H1 (cell line): ENCODE measurements around the gene CHD9NB. TPM values are rescaled to one million over a fixed set of nuclear protein-coding genes. Genes with fewer than 3 reads are reported as not detected.

Experiments used
- CBX8 ChIP-seq: fragments of 300-800, 300-1000 bp; sonication (generic); IDR thresholded peaks from 2 replicates; pipeline ENCODE4 v1.7.1; 2016; ENCODE audit warnings: low read depth, low read length, borderline replicate concordance
- CTBP2 ChIP-seq: IDR thresholded peaks from 2 replicates; pipeline ENCODE4 v1.7.0; 2011; ENCODE audit warnings: borderline replicate concordance, mild to moderate bottlenecking, moderate library complexity, mixed read lengths, low read length; ENCODE audit not compliant: insufficient read depth, insufficient read length
- CTCF ChIP-seq, 3 experiments: IDR thresholded peaks; 1 replicate in 2 of 3; 2 replicates in 1 of 3; pipeline versions ENCODE4 v1.5.1 to v1.6.1; 2011; ENCODE audit warnings: low read length in 3 of 3, mild to moderate bottlenecking in 3 of 3, inconsistent platforms in 2 of 3, low read depth in 1 of 3, moderate library complexity in 1 of 3; ENCODE audit not compliant: insufficient read depth in 1 of 3; ENCODE audit errors: control extremely low read depth in 1 of 3
- E2F6 ChIP-seq: IDR thresholded peaks from 2 replicates; pipeline ENCODE4 v1.6.1; 2012; ENCODE audit warnings: inconsistent platforms
- EP300 ChIP-seq, 2 experiments: IDR thresholded peaks; 1 replicate in 1 of 2; 2 replicates in 1 of 2; pipeline ENCODE4 v1.6.1; 2011 to 2012; ENCODE audit warnings: low read depth in 2 of 2, low read length in 2 of 2, mild to moderate bottlenecking in 2 of 2, borderline replicate concordance in 1 of 2, inconsistent platforms in 1 of 2, moderate library complexity in 1 of 2
- HDAC2 ChIP-seq, 2 experiments: fragments of 300-600 bp in 1 of 2; sonication (generic) in 1 of 2; IDR thresholded peaks; 2 replicates each; pipeline ENCODE4 v1.6.1; 2011 to 2012; ENCODE audit warnings: low read depth in 2 of 2, low read length in 2 of 2, mild to moderate bottlenecking in 2 of 2, moderate library complexity in 2 of 2, borderline replicate concordance in 1 of 2, inconsistent platforms in 1 of 2
- KDM4A ChIP-seq: IDR thresholded peaks from one replicate; pipeline ENCODE4 v1.7.1; 2012; ENCODE audit warnings: low read depth, mild to moderate bottlenecking, moderate library complexity, low read length, inconsistent platforms; ENCODE audit not compliant: severe bottlenecking
- PHF8 ChIP-seq: fragments of 200-600 bp; sonication (generic); conservative IDR thresholded peaks from 2 replicates; pipeline ENCODE4 v1.7.1; 2012; ENCODE audit warnings: low read depth, mild to moderate bottlenecking, inconsistent platforms, low read length, moderate library complexity
- POLR2A ChIP-seq, 2 experiments: IDR thresholded peaks; 1 replicate in 1 of 2; 2 replicates in 1 of 2; pipeline ENCODE4 v1.6.1; 2011; ENCODE audit warnings: low read depth in 2 of 2, low read length in 2 of 2, mild to moderate bottlenecking in 2 of 2; ENCODE audit errors: control extremely low read depth in 1 of 2
- POLR2AphosphoS5 ChIP-seq: IDR thresholded peaks from 2 replicates; pipeline ENCODE4 v1.6.1; 2011; ENCODE audit warnings: low read depth, low read length
- SUZ12 ChIP-seq: fragments of 200-600 bp; sonication (generic); IDR thresholded peaks from 2 replicates; pipeline ENCODE4 v1.6.1; 2012; ENCODE audit warnings: mild to moderate bottlenecking, inconsistent platforms, low read length, moderate library complexity, mixed read lengths
- TBP ChIP-seq: IDR thresholded peaks from 2 replicates; pipeline ENCODE4 v1.6.1; 2011; ENCODE audit warnings: low read depth, low read length, improper control_type of control experiment
- TEAD4 ChIP-seq: IDR thresholded peaks from 2 replicates; pipeline ENCODE4 v1.6.1; 2012; ENCODE audit warnings: low read depth, low read length, inconsistent platforms, mixed read lengths
- polyA plus RNA-seq, 7 experiments: library from polyadenylated mRNA; depleted of rRNA in 3 of 7; stranded (reverse) in 5 of 7; unstranded in 2 of 7; fragments of >200 nt in 5 of 7; fragments of 200-250 nt in 2 of 7; gene quantifications; 1 replicate in 5 of 7; 2 replicates in 1 of 7; 4 replicates in 1 of 7; pipeline versions ENCODE4 v1.2.1 to v1.2.3, GENCODE V29; 2011 to 2013; ENCODE audit warnings: missing spikeins in 2 of 7, mixed read lengths in 2 of 7
- total RNA-seq: library from RNA; stranded (reverse); fragmentation: NEBNext Ultra II Directional; extraction: Animal tissue kit (Norgen Biotek cat#: 25700); gene quantifications from 2 replicates; pipeline ENCODE4 v1.2.1, GENCODE V29; 2021

Gene CHD9NB
- total and polyA plus RNA-seq, 2 of the 8 experiments (the other 6 are each of a cell fraction or from before 2014, with no cell fraction given), result 4.5 to 5.9 TPM

- TF ChIP-seq E2F6, result no peak
- TF ChIP-seq CTBP2, result peak; percentile 9
- no peak for TF ChIP-seq CTCF (IDR thresholded peaks at IDR 0.05; ENCODE audit: control extremely low read depth in 1 of 3, insufficient read depth in 1 of 3, low read depth in 1 of 3, low read length in 3 of 3)
- TF ChIP-seq POLR2A (IDR thresholded peaks at IDR 0.05; ENCODE audit: control extremely low read depth in 1 of 2, low read depth in 2 of 2, low read length in 2 of 2), result peak in 1 of 2 experiments; percentile 71; a peak in 1 of 3 replicates
- no peak for TF ChIP-seq KDM4A
- TF ChIP-seq TEAD4, result peak; percentile 31; the same call in 1 of the 2 replicates
- TF ChIP-seq CBX8, result no peak
- no peak for TF ChIP-seq PHF8
- peak; percentile 56; the same call in 1 of the 2 replicates for TF ChIP-seq POLR2AphosphoS5
- no peak; the same call in 1 of the 2 replicates for TF ChIP-seq TBP
- no peak for TF ChIP-seq SUZ12
- no peak for TF ChIP-seq EP300 (IDR thresholded peaks at IDR 0.05; ENCODE audit: borderline replicate concordance in 1 of 2, low read depth in 2 of 2, low read length in 2 of 2)
- no peak for TF ChIP-seq HDAC2 (IDR thresholded peaks at IDR 0.05; ENCODE audit: borderline replicate concordance in 1 of 2, low read depth in 2 of 2, low read length in 2 of 2)
Observed at GRCh38 chr16:53041320-53042051, 11.2 kb downstream of the CHD9NB start (continued).
